ENCODE measurements around the gene CACNA2D1.

Gene CACNA2D1

GRCh38 chr7:82172017-82172416 lies 271.6 kb downstream of the CACNA2D1 start:
- no peak for TF ChIP-seq OSR1 (CRISPR knock-in tag; IDR thresholded peaks at IDR 0.05)
- TF ChIP-seq POU6F1 (CRISPR knock-in tag; IDR thresholded peaks at IDR 0.05; ENCODE audit: borderline replicate concordance, low read depth) = no peak
- TF ChIP-seq ESRRG (CRISPR knock-in tag; IDR thresholded peaks at IDR 0.05) = no peak
- no peak for TF ChIP-seq PPARA (CRISPR knock-in tag; IDR thresholded peaks at IDR 0.05; ENCODE audit: borderline replicate concordance)
- no peak for TF ChIP-seq ZNF565 (CRISPR knock-in tag; conservative IDR thresholded peaks at IDR 0.05; ENCODE audit: low read depth)
- no peak for ATAC-seq

- no peak for TF ChIP-seq POU6F1 (CRISPR knock-in tag; IDR thresholded peaks at IDR 0.05; ENCODE audit: borderline replicate concordance, low read depth)
- TF ChIP-seq ZFP30 (CRISPR knock-in tag; IDR thresholded peaks at IDR 0.05) = no peak
- no peak for TF ChIP-seq CREB5 (CRISPR knock-in tag; IDR thresholded peaks at IDR 0.05; ENCODE audit: low read depth)
- no peak for TF ChIP-seq ISL1 (CRISPR knock-in tag; IDR thresholded peaks at IDR 0.05)
- no peak for TF ChIP-seq TCF4 (CRISPR knock-in tag; IDR thresholded peaks at IDR 0.05; ENCODE audit: borderline replicate concordance)
- no peak for TF ChIP-seq ESRRG (CRISPR knock-in tag; IDR thresholded peaks at IDR 0.05)
- TF ChIP-seq ZNF8 (CRISPR knock-in tag; IDR thresholded peaks at IDR 0.05) = no peak
- no peak for TF ChIP-seq ZFP3 (CRISPR knock-in tag; IDR thresholded peaks at IDR 0.05)
- TF ChIP-seq GLIS3 (CRISPR knock-in tag; IDR thresholded peaks at IDR 0.05) = no peak
- no peak for TF ChIP-seq CSDC2 (CRISPR knock-in tag; IDR thresholded peaks at IDR 0.05)
- no peak for TF ChIP-seq SNAI2 (CRISPR knock-in tag; IDR thresholded peaks at IDR 0.05)
- no peak for TF ChIP-seq BACH2 (CRISPR knock-in tag; IDR thresholded peaks at IDR 0.05; ENCODE audit: borderline replicate concordance)
- TF ChIP-seq PATZ1 (CRISPR knock-in tag; IDR thresholded peaks at IDR 0.05; ENCODE audit: borderline replicate concordance) = no peak
- no peak for TF ChIP-seq ZNF70 (CRISPR knock-in tag; IDR thresholded peaks at IDR 0.05)
- TF ChIP-seq ARNTL (CRISPR knock-in tag; IDR thresholded peaks at IDR 0.05; ENCODE audit: borderline replicate concordance, low read depth) = no peak
- no peak for TF ChIP-seq ZC3H10 (CRISPR knock-in tag; IDR thresholded peaks at IDR 0.05)
- TF ChIP-seq TSHZ2 (CRISPR knock-in tag; IDR thresholded peaks at IDR 0.05) = no peak
- no peak for TF ChIP-seq PPARA (CRISPR knock-in tag; IDR thresholded peaks at IDR 0.05; ENCODE audit: borderline replicate concordance)
- no peak for TF ChIP-seq CSRNP3 (CRISPR knock-in tag; IDR thresholded peaks at IDR 0.05)
- TF ChIP-seq RARB (CRISPR knock-in tag; IDR thresholded peaks at IDR 0.05) = no peak
- ATAC-seq = no peak
These were observed 275.8 kb downstream of the CACNA2D1 start for GRCh38 chr7:82167558-82168314.

Measured in SK-N-SH treated with all-trans-retinoic acid at 6 μM for 48 hours (cell line).